ENCODE measurements around the gene PCK1.

Gene PCK1

GRCh38 chr20:57536771-57537724 is 23.9 kb upstream of the PCK1 start:
- no peak for ATAC-seq

GRCh38 chr20:57537822-57538221 is 23.1 kb upstream of the PCK1 start:
- no peak for ATAC-seq

GRCh38 chr20:57539889-57540288 is 21.0 kb upstream of the PCK1 start:
- ATAC-seq, result no peak

DNA sequence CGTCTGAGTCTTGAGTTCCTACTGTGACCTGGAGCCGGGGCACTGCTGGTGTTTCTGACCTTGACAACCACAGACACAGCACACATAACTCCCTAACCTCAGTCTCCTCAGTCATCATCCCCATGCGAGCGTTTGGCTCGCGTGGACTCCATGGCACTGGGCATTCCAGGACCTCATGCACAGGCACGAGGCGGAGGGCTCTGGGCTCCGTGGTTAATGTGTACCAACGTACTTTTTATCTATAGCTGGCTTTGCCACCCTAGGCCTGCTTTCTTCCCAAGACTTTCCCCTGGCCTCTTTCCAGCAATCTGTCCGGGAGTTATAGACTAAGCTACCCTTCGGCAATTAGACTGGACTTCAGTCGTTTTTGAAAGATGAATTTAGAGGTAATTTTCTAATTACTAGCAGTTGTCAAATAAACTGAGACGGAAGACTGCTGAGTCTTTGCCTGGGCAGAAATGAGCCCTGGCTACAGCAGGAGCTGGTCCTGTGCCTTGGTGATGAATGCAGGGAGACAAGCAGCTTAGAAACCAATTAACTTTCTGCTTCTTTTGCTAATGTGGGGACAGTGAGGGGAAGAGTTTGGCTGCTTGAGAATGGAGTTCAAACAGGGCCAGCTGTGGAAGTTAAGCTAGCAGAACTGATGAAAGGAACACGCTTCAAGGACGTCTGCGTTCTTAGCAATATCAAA is 19.9 kb upstream of the PCK1 start:
- ATAC-seq, result no peak

DNA sequence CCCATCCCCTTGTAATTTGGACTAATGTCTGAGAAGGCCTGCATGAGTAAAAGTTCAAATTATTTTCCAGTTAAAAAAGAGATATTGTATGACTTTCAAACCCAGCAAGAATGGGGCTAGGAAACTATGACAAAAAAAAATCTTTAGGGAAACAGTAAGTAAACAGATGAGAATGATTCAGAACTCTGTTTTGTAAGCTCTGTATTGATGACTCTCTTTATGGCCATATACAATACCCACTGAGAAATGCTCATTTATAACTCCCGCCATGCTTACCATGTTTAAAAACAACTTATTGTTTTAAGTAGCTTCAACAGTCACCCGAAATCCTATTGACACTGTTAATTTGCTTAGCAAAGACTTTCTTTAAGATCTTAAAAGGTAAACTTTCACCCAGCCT is 17.2 kb upstream of the PCK1 start:
- ATAC-seq, result no peak

DNA sequence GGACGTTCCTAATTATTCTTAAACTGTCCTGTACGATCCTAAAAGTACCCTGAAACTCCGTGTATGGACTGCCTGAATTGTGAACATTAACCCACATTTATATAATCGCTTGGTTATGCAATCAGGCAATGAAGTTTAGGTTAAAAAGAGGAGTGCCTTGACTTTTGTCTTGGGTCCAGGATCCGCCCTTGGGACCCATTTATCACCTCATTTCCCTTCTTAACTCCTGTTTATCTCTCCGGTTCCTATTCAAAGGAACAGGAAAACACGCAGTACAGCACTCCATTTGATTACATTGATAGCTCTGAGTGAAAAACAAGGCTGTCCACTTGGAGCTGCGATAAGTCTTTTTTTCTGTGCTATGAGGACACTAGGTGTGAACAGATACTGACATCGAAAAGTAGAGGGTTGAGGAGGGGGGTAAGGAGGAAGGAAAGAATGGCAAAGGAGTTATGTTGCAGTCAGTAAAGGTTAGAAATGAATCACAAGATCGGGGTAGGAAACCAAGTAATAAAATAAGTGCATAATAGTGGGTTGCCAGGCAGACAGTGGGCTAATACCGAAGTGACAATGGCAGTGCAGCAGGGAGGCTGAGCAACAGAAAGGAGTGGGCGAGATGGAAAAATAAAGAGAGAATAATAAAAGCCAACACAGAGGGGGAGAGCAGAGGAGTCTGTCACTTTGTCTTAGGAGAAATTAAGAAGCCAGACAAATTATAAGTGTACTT is 15.9 kb upstream of the PCK1 start:
- peak in 1 of 2 donors; percentile 36 for ATAC-seq

DNA sequence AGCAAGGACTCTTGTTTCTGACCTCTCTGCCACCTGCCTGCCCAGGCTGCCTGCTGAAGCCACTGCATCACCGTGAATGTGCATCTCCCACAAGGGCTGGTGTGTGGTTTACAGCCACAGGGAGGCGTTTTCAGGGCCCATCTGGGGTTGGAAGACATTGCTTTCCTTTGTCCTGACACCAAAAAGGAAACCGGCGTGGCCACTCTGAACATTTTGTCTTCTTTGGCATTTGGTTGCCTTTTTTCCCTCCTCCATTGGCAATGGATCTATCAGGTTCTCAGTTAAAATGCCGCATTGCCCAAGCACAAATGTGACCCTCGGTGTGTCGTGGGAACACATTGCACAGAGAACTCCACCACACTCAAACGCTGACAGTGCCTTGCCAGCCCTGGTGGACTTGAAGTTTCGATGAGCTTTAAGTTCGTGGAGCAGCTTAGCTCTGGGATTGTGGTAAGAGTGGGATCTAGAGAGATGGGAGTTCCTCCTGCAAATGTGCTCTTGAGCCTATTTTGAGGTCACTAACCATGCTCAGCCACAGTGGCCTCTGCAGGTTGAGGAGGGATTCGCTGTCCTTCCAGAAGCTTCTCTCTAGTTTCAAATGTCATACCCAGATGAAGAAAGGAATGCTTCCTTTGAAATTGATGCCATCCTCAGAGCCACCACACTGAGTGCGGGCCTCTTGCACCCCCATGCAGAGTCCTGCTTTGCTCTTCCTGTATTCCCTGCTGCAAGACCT is 14.8 kb upstream of the PCK1 start:
- ATAC-seq, result no peak

DNA sequence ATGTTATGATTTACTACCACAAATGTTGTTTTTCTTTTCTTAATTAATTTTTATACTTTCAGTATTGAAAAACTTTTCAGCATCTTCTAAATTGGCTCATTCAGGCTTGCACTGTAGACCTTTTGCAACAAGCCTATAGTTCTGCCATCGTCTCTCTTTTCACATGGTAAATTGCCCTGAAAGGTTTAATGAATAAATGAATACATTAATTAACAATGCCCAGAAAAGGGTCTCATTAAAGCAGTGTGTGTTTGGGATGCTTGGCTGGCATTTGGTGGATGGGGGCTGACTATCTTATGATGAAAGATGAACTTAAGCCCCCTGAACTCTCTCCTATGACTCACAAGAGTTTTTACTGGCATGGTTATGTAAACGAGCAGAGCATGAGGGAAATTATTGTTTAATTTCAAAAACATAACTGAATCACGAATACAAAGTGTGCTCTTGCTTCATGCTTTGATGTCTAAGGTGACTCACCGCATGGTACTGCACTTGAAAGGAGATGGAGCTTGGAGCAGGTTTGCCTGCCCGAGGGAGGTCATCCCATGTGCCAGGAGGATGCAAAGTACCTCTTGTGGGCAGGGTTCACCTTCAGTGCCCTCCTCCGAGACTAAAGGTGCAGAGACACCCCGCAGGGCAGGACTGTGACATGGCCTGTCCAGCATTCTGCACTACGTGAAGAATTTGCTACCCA is 13.8 kb upstream of the PCK1 start:
- ATAC-seq, result peak in 1 of 2 donors; percentile 24

DNA sequence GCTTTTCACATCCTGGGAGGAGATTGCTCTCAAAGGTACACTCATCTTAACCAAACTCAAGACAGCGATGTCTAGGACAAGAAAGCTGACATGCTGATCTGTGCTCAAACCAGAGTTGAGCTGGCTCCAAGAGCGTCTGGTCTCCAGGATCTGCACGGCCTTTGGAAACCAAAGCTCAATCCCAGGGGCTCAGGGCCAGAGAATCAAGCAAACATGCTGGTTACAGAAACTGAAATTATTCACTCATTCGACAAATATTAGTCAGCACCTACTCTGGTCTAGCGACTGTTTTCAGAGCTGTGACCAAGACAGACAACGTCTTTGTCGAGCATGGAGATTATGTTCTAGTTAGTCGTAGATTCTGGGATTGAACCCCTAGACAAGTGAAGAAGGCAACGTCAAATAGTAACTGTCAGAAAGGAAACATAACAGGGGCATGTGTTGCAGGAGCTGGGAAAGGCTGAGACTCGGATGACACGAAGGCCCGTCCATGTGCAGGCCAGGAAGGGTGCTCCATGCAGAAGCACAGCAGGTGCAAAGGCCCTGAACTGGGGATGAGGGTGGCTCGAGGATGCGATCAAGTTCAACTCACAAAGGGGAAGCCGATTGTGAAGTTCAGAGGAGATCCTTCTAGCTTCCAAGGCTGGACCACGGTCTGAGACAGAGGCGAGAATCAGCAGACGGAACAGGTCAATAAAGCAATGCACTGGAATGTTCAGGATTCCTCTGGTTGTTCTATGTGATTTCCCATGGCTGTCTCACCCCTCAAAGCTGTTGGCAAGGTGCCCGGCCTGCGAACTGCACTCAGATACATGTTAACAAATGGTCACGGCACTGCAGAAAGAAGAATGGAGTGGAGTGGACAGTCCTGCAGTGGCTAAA is 12.5 kb upstream of the PCK1 start:
- ATAC-seq, result no peak

GRCh38 chr20:57552471-57552870 is 8.4 kb upstream of the PCK1 start:
- ATAC-seq, result no peak

GRCh38 chr20:57553376-57554018 is 7.4 kb upstream of the PCK1 start:
- ATAC-seq, result no peak

- ATAC-seq, result no peak
These were observed 5.3 kb upstream of the PCK1 start for GRCh38 chr20:57555457-57556184.

- ATAC-seq, result no peak
These were observed 4.0 kb upstream of the PCK1 start for GRCh38 chr20:57556980-57557274.

DNA sequence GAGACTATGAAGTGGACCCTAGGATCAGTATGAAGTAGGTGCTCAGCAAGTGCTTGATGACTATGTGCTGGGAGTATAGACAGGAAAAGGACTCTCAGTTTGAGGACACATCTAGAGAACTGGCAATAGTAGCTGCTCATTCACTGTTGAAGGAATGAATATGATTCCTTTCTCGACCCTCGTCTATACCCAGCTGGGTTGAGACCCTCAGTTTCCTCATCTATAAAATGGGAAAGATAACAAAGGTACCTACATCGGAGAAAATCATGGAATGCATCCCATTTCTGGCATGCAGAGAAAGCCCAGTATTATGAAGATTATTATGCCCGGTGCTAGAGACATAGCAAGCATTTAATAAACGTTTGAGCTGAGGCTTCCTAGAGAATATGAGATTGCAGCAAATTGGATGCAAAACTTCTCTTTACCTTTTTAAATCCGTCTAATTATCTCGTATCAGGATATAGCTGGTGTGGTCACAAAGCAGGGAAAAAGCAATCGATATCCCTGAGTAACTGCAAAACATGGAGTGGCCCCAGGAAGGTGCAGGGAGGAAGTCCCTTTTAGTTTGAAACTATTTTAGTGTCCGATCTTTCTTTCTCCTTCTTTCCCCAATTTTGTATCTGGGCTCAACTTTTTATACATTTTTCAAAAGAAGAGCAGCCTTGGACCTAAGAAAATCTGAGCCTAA is 2.8 kb upstream of the PCK1 start:
- ATAC-seq, result no peak

DNA sequence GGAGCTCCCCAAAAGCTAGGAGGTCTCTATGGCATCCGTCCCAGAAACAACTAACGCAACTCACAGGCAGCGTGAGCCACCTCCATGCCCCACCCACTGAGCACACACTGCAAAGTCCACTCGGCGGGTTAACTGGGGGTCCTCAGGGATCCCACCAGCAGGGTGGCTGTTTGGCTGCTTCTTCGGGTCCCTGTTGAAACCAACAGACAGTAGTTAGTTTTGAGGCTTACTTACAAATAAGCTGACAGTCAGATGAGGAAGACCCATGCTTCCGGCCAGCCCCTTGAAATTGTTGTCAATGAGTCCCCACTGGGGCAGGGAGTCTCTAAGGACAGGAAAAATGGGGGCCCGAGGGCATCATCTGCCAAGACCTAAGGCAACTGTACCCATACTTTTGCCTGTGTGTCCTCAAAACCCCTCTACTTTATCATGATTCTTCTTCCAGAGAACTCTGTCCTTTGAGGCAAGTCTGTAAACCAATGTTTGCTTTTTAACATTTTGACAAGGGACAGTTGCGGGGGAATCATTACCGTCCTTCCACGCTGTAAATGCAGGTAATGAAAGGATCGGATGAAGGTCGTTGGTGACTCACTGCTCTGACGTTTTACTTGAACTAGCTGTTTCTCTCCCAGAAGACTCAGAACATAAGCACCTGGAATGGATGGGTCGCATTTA is 2.2 kb upstream of the PCK1 start:
- no peak for ATAC-seq

DNA sequence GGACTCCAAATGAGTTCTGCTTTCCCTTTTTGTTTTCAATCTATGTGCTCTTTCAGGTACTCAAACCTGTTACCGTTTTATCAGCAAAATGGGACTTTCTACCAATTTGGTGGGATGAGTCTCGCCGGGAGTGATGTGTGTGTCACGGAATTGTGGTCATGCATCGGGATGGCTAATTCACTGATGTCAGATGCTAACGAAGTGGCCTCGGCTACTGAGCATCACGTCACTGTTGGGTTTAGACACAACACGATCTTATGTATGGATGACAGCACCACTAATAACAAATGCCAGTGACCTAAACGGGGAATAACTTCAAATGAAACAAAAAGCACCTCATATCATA is 1.6 kb upstream of the PCK1 start:
- no peak for ATAC-seq

DNA sequence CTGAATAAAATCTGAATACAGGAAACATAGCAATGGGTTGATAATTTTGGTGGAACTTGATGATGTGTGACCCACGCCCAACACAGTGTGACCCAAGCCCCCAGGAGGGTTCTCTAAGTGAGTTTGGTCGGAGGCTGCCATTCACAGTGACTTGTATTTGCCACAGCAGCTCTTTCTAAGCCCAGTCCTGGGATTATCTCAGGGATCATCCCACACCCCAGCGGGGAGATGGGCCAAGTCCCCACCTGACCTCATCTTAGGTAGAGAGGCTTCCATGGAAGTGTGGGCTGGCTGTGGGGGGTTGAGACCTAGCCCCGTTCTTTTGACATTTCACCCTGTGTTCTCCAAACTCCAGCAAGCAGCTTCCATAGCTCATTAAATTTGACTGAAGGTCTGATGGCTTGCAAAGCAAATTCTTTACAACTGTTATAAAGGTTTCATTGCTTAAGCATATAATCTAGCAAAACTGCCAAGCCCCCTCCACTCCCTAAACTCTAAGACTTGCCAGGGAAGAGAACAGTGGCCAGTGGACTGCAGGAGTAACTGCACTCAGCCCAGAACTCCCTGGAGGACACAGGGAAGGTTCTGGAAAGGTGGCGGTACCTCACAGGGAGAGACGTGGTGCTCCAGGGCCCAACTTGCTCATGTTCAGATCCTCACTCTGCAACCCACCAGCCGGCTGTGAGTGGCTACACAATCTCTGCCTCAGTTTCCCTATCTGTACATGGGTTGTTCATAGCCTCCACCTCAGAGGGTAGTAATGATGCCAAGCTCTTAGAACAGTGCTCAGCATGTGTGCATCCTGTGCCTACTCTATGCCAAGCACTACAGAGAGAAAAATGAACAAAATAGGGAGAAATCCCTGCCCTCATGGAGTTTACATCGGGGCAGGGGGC is 1.0 kb upstream of the PCK1 start:
- ATAC-seq, result no peak

Measured in activated CD4-positive, CD25-positive, alpha-beta regulatory T cell treated with anti-CD3 and anti-CD28 coated beads, Interleukin-2, amount 50 U/mL, for 24 hours (primary cell).